ENCODE data around the gene ADGRG2. TPM values are rescaled to one million over a fixed set of nuclear protein-coding genes. Genes with fewer than 3 reads are reported as not detected.

ADGRG2 gene
- total RNA-seq, 1 donor: under 0.01 TPM

- no peak overlapping the region for H3K4me3 ChIP-seq (ENCODE audit: low read length)
These were observed 155.6 kb downstream of the ADGRG2 start for GRCh38 chrX:18966624-18967023.

GRCh38 chrX:18964901-18965300 lies 157.4 kb downstream of the ADGRG2 start:
- H3K27me3 ChIP-seq (ENCODE audit: insufficient read depth, low read length): no peaks in the 10 kb centered on the region
- H3K9me3 ChIP-seq (ENCODE audit: low read depth, low read length): no peaks in the 10 kb centered on the region
- no peak overlapping the region for H3K4me3 ChIP-seq (ENCODE audit: low read length)
- peaks cover 30% of the 10 kb centered on the region for H3K4me1 ChIP-seq (ENCODE audit: insufficient read depth, low read length)

More at GRCh38 chrX:18966624-18967023, 155.6 kb downstream of the ADGRG2 start:
- H3K9me3 ChIP-seq (ENCODE audit: low read depth, low read length): no peaks in the 10 kb centered on the region
- peaks cover 14% of the 10 kb centered on the region for H3K4me1 ChIP-seq (ENCODE audit: insufficient read depth, low read length)
- H3K27me3 ChIP-seq (ENCODE audit: insufficient read depth, low read length): no peaks in the 10 kb centered on the region

- Histone ChIP-seq H3K9me3 (ENCODE audit: low read depth, low read length) (no peaks in the 10 kb centered on the region), H3K27me3 (ENCODE audit: insufficient read depth, low read length) (no peaks in the 10 kb centered on the region), H3K4me3 (ENCODE audit: low read length) (no peak overlapping the region), H3K4me1 (ENCODE audit: insufficient read depth, low read length) (peaks cover 34% of the 10 kb centered on the region)
These were observed 158.2 kb downstream of the ADGRG2 start for GRCh38 chrX:18964026-18964425.

GRCh38 chrX:18962329-18962728 lies 159.9 kb downstream of the ADGRG2 start:
- H3K9me3 ChIP-seq (ENCODE audit: low read depth, low read length): no peaks in the 10 kb centered on the region
- H3K27me3 ChIP-seq (ENCODE audit: insufficient read depth, low read length): no peaks in the 10 kb centered on the region
- H3K4me3 ChIP-seq (ENCODE audit: low read length): no peak overlapping the region
- peaks cover 36% of the 10 kb centered on the region for H3K4me1 ChIP-seq (ENCODE audit: insufficient read depth, low read length)

GRCh38 chrX:18961686-18962085 lies 160.6 kb downstream of the ADGRG2 start:
- H3K9me3 ChIP-seq (ENCODE audit: low read depth, low read length): no peaks in the 10 kb centered on the region
- H3K27me3 ChIP-seq (ENCODE audit: insufficient read depth, low read length): no peaks in the 10 kb centered on the region
- H3K4me3 ChIP-seq (ENCODE audit: low read length): no peak overlapping the region
- peaks cover 42% of the 10 kb centered on the region for H3K4me1 ChIP-seq (ENCODE audit: insufficient read depth, low read length)

- no peaks in the 10 kb centered on the region for H3K9me3 ChIP-seq (ENCODE audit: low read depth, low read length)
- peaks cover 33% of the 10 kb centered on the region for H3K4me1 ChIP-seq (ENCODE audit: insufficient read depth, low read length)
- H3K27me3 ChIP-seq (ENCODE audit: insufficient read depth, low read length): no peaks in the 10 kb centered on the region
- H3K4me3 ChIP-seq (ENCODE audit: low read length): no peak overlapping the region
These were observed 165.8 kb downstream of the ADGRG2 start for GRCh38 chrX:18956303-18957032.

GRCh38 chrX:18955676-18956075 lies 166.6 kb downstream of the ADGRG2 start:
- H3K4me1 ChIP-seq (ENCODE audit: insufficient read depth, low read length): peaks cover 25% of the 10 kb centered on the region
- no peaks in the 10 kb centered on the region for H3K9me3 ChIP-seq (ENCODE audit: low read depth, low read length)
- no peaks in the 10 kb centered on the region for H3K27me3 ChIP-seq (ENCODE audit: insufficient read depth, low read length)
- H3K4me3 ChIP-seq (ENCODE audit: low read length): no peak overlapping the region

- H3K27me3 ChIP-seq (ENCODE audit: insufficient read depth, low read length): no peaks in the 10 kb centered on the region
- no peaks in the 10 kb centered on the region for H3K4me1 ChIP-seq (ENCODE audit: insufficient read depth, low read length)
- H3K9me3 ChIP-seq (ENCODE audit: low read depth, low read length): no peaks in the 10 kb centered on the region
- H3K4me3 ChIP-seq (ENCODE audit: low read length): no peak overlapping the region
These were observed 171.2 kb downstream of the ADGRG2 start for GRCh38 chrX:18951032-18951431.

- Histone ChIP-seq H3K27me3 (ENCODE audit: insufficient read depth, low read length) (no peaks in the 10 kb centered on the region), H3K4me1 (ENCODE audit: insufficient read depth, low read length) (no peaks in the 10 kb centered on the region), H3K9me3 (ENCODE audit: low read depth, low read length) (no peaks in the 10 kb centered on the region), H3K4me3 (ENCODE audit: low read length) (no peak overlapping the region)
These were observed 172.3 kb downstream of the ADGRG2 start for GRCh38 chrX:18949944-18950301.

GRCh38 chrX:18949291-18949943 lies 172.9 kb downstream of the ADGRG2 start:
- Histone ChIP-seq H3K4me3 (ENCODE audit: low read length) (no peak overlapping the region), H3K9me3 (ENCODE audit: low read depth, low read length) (no peaks in the 10 kb centered on the region), H3K4me1 (ENCODE audit: insufficient read depth, low read length) (no peaks in the 10 kb centered on the region), H3K27me3 (ENCODE audit: insufficient read depth, low read length) (no peaks in the 10 kb centered on the region)

GRCh38 chrX:18946611-18947010 lies 175.7 kb downstream of the ADGRG2 start:
- H3K9me3 ChIP-seq (ENCODE audit: low read depth, low read length): no peaks in the 10 kb centered on the region
- H3K4me1 ChIP-seq (ENCODE audit: insufficient read depth, low read length): no peaks in the 10 kb centered on the region
- no peaks in the 10 kb centered on the region for H3K27me3 ChIP-seq (ENCODE audit: insufficient read depth, low read length)
- no peak overlapping the region for H3K4me3 ChIP-seq (ENCODE audit: low read length)

GRCh38 chrX:18946157-18946556 lies 176.1 kb downstream of the ADGRG2 start:
- H3K4me1 ChIP-seq (ENCODE audit: insufficient read depth, low read length): no peaks in the 10 kb centered on the region
- no peaks in the 10 kb centered on the region for H3K27me3 ChIP-seq (ENCODE audit: insufficient read depth, low read length)
- no peak overlapping the region for H3K4me3 ChIP-seq (ENCODE audit: low read length)
- H3K9me3 ChIP-seq (ENCODE audit: low read depth, low read length): no peaks in the 10 kb centered on the region

GRCh38 chrX:18945483-18945882 lies 176.8 kb downstream of the ADGRG2 start:
- no peaks in the 10 kb centered on the region for H3K27me3 ChIP-seq (ENCODE audit: insufficient read depth, low read length)
- H3K9me3 ChIP-seq (ENCODE audit: low read depth, low read length): no peaks in the 10 kb centered on the region
- H3K4me3 ChIP-seq (ENCODE audit: low read length): no peak overlapping the region
- H3K4me1 ChIP-seq (ENCODE audit: insufficient read depth, low read length): no peaks in the 10 kb centered on the region

- Histone ChIP-seq H3K27me3 (ENCODE audit: insufficient read depth, low read length) (no peaks in the 10 kb centered on the region), H3K4me3 (ENCODE audit: low read length) (no peak overlapping the region), H3K4me1 (ENCODE audit: insufficient read depth, low read length) (no peaks in the 10 kb centered on the region), H3K9me3 (ENCODE audit: low read depth, low read length) (no peaks in the 10 kb centered on the region)
These were observed 177.8 kb downstream of the ADGRG2 start for GRCh38 chrX:18944482-18944881.

GRCh38 chrX:18941896-18942295 lies 180.4 kb downstream of the ADGRG2 start:
- Histone ChIP-seq H3K4me3 (ENCODE audit: low read length) (no peak overlapping the region), H3K9me3 (ENCODE audit: low read depth, low read length) (no peaks in the 10 kb centered on the region), H3K27me3 (ENCODE audit: insufficient read depth, low read length) (no peaks in the 10 kb centered on the region), H3K4me1 (ENCODE audit: insufficient read depth, low read length) (no peaks in the 10 kb centered on the region)
